CD4-positive, alpha-beta T cell treated with Interleukin-4 for 4 hours (primary cell): Measurements from ENCODE around the gene HIP1R.
A peak's percentile ranks its signal among the peaks of the same experiment; 100 is the strongest.

Source experiments
- DNase-seq: peaks from one replicate; pipeline ENCODE4 v3.0.0-alpha.2; 2020

HIP1R gene

DNA sequence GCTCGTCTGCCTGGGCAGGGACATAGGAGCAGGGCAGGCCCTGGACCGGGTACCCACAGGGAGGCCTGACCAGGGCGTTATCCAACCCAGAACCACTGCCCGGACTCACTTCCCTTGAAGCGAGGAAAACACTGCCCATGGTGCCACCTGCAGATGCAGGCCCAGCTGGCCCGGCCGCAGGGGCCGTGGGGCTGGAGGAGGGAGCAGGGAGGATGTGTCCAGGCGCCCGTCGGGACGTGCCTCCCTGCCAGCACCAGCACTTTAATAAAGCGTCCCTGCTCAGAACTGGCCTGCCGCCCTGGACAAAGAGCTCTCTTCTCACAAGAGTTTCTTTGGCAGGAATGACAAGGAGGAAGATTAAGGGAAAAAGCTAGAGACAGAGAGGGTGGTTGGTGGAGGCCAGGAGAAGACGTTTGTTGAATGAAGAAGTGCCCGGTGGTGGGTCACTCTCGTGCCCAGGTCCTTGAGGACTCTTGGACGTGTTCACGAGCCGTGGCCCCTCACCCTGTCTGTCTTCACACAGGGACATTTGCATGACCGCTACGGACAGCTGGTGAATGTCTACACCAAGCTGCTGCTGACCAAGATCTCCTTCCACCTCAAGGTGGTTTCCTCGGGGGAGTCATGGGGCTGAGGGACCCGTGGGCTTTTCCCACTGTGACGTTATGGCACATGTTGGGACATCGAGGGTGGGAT, 14.2 kb downstream of the HIP1R start:
- DNase-seq: no peak

DNA sequence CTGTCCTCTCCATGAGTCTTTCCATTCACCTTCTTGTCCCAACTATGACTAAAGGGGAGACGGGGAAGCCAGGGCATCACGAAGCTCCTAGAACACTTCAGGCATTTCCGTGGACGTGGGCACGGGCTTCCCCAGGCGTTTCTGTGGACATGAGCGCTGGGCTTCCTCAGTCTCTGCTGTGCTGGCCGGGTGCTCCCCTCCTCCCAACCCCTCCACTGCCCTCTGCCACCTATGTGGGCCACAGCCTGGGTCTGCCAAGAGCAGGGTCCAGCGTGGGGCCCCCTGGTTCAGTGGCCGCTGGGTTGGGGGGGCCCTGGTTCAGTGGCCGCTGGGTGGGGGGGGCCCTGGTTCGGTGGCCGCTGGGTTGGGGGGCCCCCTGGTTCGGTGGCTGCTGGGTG, 14.8 kb downstream of the HIP1R start:
- DNase-seq: no peak

DNA sequence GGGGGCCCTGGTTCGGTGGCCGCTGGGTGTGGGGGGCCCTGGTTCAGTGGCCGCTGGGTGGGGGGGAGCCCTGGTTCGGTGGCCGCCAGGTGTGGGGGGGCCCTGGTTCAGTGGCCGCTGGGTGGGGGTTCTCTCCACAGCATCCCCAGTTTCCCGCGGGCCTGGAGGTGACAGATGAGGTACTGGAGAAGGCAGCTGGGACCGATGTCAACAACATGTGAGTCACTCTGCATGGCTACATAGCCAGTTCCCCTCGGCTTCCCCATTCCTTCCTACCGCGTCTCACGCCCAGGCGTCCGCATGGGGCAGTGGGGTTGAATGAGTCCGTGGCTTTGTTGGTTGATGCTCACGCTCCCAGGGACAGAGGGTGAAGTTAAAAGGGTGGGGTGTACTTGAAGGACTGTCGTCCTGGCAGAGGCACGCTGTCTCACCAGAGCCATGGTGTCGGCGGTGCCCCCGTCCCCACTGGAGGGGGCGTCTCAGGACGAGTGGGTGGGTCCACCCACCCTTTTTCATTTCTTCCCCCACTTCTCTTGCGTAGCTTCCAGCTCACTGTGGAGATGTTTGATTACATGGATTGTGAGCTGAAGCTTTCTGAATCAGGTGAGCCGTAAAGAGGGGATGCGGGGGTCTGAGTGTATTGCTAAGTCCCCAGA, 15.6 kb downstream of the HIP1R start:
- no peak for DNase-seq

DNA sequence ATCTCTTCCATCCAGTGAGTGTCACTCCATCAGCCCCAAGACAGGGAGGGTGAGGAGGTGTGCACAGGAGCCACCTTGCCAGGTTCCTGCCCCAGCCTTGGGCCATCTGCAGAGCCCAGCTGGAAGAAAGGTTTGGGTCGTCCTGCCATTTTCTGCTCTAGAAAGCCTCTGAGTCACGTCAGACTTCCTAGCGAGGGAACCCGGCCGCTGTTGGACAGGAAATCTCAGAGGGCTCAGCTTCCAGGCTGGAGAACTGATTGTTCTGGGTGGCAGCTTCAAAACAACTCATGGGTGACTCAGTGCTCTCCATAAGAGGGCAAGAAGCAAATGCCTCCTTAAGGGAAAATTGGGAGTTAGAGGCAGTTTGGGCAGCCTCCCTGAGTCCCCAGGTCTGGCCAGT, 16.6 kb downstream of the HIP1R start:
- DNase-seq: no peak

DNA sequence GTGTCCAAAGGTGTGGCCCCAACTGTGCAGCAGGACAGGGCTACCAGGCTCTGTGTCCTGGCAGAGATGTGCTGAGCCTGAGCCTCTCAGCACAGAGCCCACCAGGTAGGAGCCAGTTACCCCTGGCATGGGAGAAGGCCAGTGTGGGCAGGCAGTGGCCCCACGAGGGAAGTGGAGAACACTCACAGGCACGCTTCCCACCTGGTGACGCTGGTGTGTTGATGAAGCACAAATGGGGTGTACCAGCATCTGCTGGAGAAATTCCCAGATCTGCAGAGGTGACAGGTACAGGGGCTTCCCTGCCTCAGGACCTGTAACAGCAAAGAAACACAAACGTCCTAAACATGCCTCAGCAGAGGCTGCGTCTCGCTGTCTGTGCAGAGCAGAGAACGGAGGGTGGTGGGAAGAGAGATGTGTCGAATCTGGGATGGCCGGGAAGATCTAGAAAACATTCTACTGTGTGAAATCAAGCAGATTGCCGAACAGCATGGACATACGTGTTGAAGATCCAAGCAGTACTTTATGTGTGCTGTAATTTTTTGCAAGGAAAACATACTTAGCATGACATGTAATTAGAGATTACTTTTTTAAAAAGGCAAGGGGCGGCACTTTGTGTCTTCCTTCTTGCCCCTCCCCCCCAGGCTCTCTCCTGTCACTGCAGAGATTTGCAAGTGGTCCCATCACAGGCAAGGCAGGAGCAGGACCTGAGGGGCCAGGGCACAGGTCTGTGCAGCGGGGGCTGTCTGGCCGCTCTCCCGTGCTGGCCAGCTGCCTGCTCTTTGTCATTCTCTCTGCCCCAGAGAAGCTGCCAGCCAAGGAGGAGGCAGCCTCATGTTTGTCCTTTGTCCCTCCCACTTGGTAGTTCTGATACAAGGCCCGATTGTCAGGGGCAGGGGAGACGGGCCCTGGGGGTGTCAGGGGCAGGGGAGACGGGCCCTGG, 17.3 kb downstream of the HIP1R start:
- DNase-seq: no peak

DNA sequence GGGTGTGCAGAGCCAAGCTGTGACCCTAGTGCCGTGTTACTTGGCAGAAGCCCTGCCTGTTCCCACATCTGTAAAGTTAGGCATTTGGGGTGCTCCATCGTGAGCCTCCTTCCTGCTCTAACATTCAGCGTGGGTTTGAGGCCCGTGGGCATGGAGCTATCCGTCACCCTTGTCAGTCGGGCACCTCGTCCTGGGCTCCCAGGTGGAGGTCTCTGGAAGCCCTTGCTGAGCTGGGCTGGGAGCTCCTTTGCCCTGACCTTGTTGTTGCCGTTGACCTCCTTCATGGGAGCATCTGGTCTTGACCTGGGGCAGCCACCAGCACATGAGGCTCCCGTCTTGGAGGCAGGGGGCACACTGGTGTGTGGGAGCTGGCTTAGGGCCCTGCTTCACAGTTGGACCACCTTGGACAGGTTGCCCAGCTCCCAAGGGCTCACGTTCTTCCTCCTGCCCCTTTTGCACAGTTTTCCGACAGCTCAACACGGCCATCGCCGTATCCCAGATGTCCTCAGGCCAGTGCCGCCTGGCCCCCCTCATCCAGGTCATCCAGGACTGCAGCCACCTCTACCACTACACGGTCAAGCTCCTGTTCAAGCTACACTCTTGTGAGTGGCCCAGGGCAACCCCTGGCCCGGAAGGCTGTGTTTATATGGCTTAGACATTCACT, 18.5 kb downstream of the HIP1R start:
- no peak for DNase-seq

DNA sequence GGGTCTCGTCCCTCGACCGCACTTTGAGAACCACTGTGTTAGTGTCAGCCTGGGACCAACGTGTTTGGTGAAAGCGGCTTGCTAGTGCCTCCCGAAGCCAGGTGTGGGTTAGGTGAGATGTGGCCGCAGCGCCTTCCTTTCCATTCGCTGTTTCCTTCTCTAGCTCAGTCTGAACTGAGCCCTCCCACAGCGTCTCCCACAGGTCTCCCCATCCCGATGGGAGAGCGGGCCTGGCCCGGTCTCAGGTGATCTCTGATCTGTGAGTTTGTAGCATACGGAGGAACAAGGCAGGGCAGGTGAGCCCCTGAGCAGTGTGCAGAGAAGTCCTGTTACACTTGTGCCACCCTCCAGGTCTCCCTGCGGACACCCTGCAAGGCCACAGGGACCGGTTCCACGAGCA, 19.3 kb downstream of the HIP1R start:
- no peak for DNase-seq

DNA sequence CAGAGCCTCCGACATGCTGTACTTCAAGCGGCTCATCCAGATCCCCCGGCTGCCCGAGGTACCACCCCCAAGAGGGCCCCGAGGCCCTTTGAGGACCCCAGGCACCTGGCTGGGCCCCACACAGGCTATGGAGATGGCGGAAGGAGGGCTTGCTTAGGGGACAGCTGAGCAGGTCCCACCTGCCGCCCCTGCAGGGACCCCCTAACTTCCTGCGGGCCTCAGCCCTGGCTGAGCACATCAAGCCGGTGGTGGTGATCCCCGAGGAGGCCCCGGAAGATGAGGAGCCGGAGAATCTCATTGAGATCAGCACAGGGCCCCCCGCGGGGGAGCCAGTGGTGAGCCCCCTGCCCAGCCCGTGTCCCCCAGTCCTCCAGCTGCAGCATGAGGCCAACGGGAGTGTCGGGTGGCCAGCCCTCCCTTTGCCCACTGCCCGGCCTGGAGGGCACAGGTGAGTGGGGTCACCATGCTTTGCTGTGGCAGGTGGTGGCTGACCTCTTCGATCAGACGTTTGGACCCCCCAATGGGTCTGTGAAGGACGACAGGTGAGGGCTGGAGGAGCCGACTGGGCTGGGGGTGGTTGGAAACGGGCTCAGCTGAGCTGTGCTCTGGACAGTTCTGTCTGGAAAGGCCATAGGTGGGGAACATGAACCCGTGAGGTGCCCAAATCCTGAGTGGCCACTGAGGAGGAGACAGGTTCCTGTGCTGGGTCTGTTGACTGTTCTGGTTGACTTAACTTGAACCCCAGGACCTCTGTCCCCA, 20.0 kb downstream of the HIP1R start:
- DNase-seq: no peak

DNA sequence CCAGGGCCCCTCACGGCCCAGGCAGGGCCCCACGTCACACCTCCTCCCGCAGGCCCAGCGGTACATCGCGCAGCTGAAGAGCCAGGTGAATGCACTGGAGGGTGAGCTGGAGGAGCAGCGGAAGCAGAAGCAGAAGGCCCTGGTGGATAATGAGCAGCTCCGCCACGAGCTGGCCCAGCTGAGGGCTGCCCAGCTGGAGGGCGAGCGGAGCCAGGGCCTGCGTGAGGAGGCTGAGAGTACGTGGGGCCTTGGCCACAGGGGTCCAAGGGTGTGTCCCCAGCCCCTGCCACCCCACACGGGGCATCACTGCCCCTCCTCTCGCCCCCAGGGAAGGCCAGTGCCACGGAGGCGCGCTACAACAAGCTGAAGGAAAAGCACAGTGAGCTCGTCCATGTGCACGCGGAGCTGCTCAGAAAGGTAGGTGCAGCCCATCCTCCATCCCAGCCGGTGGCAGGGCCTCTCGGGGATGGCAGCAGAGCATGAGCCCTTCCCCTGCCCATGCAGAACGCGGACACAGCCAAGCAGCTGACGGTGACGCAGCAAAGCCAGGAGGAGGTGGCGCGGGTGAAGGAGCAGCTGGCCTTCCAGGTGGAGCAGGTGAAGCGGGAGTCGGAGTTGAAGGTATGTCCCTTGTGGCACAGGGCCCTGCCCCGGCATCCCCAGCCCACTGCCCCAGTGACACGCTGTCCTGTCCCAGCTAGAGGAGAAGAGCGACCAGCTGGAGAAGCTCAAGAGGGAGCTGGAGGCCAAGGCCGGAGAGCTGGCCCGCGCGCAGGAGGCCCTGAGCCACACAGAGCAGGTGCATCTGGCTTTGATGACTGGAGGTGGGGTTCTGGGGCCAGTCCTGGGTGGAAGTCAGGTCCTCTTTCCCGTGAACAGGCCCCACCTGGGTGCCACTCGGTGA, 20.9 kb downstream of the HIP1R start:
- no peak for DNase-seq

DNA sequence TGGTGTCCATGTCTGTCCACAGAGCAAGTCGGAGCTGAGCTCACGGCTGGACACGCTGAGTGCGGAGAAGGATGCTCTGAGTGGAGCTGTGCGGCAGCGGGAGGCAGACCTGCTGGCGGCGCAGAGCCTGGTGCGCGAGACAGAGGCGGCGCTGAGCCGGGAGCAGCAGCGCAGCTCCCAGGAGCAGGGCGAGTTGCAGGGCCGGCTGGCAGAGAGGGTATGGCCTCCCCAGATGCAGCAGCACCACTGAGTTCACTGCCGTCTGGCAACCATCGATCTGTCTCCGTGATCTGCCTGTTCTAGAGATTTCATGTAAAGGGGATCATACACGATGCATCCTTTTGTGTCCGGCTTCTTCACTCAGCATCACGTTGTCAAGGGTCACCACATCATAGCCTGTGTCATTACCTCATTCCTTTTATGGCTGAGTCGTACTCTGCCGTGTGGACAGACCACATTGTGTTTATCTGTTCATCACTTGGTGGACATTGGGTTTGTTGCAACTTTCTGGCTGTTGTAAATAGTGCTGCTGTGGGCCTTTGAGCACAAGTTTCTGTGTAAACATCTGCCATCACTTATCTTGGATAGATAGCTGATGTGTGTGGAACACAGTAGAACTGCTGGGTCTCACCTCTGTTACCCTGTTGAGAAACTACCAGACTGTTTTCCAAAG, 21.9 kb downstream of the HIP1R start:
- no peak for DNase-seq

DNA sequence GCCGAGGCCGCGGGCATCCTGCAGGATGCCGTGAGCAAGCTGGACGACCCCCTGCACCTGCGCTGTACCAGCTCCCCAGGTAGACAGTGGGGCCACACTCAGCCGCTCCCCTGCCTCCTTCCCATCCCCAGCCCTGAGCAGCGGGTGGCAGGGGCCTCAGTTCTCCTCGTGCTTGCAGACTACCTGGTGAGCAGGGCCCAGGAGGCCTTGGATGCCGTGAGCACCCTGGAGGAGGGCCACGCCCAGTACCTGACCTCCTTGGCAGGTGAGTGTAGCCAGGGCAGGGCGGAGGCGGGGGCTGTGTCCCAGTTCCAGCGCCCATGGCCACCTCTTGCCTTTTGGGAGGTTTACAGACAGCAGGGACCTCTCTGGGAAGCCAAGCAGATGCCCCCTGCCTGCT, 22.9 kb downstream of the HIP1R start:
- no peak for DNase-seq

DNA sequence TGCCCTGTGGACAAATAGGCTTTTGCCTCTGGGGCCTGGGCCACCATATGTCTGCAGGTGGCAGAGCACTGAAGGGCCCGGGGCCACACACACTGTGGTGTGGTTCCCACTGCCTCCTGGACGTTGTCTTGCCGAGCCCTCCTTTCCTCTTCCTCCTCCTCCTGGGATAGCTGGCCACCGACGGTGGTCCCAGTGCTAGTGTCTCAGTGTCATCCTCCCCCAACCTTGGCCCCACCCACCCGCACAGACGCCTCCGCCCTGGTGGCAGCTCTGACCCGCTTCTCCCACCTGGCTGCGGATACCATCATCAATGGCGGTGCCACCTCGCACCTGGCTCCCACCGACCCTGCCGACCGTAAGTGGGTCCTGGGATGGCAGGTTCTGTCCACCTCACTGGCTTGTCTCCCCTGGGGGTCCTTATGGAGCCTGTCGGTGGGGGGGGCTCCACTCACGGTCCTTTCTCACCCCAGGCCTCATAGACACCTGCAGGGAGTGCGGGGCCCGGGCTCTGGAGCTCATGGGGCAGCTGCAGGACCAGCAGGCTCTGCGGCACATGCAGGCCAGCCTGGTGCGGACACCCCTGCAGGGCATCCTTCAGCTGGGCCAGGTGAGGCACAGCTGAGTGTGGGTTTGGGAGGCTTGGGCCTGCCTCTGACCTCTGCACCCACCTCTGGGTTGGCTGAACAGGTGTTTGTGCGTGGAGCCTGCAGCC, 23.5 kb downstream of the HIP1R start:
- no peak for DNase-seq

DNA sequence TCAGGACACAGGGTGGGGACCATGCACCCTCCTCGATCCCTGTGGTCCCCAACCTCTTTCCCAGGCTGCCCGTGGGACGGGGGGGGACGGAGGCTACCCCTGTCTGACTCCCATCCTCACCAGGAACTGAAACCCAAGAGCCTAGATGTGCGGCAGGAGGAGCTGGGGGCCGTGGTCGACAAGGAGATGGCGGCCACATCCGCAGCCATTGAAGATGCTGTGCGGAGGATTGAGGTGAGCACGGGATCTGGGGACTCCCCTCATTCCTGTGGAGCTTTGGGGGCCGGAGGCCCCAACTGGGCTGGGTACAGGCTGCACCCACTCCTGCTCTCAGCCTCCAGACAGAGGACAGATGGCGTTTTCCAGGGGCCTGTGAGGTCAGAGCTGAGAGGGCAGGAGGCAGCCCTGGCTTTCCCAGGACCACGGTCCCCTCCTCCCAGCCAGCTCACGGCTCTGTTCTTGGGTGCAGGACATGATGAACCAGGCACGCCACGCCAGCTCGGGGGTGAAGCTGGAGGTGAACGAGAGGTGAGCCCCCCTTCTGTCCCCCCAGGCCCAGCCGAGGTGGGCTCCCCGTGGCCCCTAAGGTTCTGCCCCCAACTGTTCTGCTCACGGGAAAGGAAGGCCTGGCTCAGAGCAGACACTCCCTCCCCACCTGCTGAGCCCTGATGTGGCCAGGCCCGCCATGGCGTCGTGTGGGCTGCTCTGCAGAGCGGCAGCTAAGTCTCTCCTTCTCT, 24.2 kb downstream of the HIP1R start:
- DNase-seq: no peak

DNA sequence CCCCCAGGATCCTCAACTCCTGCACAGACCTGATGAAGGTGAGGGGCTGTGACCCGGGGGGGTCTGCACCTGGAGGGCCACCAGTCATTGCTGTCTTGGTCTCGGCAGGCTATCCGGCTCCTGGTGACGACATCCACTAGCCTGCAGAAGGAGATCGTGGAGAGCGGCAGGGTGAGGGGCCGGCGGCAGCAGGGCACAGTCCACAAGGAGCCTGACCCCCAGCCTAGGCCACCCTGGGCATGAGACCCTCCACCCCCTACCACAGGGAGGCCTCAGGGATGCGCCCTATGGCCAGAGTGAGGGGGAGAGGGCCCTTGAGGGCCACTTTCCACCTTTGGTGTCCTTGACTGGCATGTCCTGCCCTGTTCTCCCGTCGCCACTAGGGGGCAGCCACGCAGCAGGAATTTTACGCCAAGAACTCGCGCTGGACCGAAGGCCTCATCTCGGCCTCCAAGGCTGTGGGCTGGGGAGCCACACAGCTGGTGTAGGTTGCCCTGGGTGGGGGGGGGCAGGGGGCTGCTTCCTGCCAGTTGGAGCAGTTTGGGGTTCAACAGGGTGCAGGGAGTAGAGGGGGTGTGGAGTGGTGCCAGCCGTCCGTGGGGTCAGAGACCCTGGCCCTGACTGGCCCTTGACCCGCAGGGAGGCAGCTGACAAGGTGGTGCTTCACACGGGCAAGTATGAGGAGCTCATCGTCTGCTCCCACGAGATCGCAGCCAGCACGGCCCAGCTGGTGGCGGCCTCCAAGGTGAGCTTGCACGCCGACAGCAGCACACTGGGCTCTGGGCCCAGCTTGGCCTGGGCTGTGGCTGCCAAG, 25.0 kb downstream of the HIP1R start:
- DNase-seq: peak; percentile 75

DNA sequence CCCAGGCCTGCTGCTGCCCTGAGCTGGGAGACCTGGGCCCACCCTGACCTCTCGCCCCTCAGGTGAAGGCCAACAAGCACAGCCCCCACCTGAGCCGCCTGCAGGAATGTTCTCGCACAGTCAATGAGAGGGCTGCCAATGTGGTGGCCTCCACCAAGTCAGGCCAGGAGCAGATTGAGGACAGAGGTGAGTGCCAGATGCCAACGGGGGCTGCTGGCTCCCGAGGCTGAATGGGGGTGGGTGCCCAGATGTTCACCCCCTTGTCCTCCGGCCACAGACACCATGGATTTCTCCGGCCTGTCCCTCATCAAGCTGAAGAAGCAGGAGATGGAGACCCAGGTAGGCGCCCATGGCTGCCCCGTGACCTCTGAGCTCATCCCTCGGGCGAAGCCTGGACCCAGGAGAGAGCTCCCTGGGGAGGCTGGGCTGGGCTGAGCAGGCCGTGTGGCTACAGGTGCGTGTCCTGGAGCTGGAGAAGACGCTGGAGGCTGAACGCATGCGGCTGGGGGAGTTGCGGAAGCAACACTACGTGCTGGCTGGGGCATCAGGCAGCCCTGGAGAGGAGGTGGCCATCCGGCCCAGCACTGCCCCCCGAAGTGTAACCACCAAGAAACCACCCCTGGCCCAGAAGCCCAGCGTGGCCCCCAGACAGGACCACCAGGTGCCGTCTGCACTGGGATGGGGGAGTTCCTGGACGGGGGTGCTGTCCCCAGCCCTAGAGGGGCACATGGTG, 25.8 kb downstream of the HIP1R start:
- DNase-seq: no peak

DNA sequence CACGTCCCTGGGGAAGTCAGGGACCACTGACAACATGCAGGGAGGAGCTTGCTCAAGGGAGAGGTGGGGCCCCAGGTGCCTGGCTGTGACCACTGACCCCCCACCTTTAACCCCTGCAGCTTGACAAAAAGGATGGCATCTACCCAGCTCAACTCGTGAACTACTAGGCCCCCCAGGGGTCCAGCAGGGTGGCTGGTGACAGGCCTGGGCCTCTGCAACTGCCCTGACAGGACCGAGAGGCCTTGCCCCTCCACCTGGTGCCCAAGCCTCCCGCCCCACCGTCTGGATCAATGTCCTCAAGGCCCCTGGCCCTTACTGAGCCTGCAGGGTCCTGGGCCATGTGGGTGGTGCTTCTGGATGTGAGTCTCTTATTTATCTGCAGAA, 26.3 kb downstream of the HIP1R start:
- no peak for DNase-seq

DNA sequence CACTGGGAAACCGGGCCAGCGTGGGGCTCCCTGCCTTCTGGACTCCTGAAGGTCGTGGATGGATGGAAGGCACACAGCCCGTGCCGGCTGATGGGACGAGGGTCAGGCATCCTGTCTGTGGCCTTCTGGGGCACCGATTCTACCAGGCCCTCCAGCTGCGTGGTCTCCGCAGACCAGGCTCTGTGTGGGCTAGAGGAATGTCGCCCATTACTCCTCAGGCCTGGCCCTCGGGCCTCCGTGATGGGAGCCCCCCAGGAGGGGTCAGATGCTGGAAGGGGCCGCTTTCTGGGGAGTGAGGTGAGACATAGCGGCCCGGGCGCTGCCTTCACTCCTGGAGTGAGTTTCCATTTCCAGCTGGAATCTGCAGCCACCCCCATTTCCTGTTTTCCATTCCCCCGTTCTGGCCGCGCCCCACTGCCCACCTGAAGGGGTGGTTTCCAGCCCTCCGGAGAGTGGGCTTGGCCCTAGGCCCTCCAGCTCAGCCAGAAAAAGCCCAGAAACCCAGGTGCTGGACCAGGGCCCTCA, 26.9 kb downstream of the HIP1R start:
- DNase-seq: no peak
